B cell (primary cell): ENCODE measurements around the gene KIFBP. TPM values are rescaled to one million over a fixed set of nuclear protein-coding genes. Genes with fewer than 3 reads are reported as not detected.

Experiments used
- ATAC-seq: fragments of 200-7000 bp; cut with Tn5 transposase; one replicate; pipeline ENCODE4 v1.10.0; 2021; ENCODE audit warnings: low read depth, mild to moderate bottlenecking, moderate number of reproducible peaks, moderate library complexity
- CTCF ChIA-PET: fragments of 350-600 bp; sonication (Branson Sonifier 250); formaldehyde crosslinking; loops from one replicate; lab custom pipeline; 2021; ENCODE audit warnings: antibody characterized with exemption, inconsistent platforms; lab: Charles Lee
- POLR2A ChIA-PET: fragments of 350-600 bp; sonication (Branson Sonifier 250); formaldehyde crosslinking; loops from one replicate; lab custom pipeline; 2021; ENCODE audit warnings: antibody characterized with exemption; lab: Charles Lee
- DNase-seq: peaks from one replicate; pipeline ENCODE4 v3.0.0; 2013
- H2AFZ ChIP-seq: 2 replicates; pipeline ENCODE4 v1.6.1; 2012; ENCODE audit warnings: mild to moderate bottlenecking, low read depth, low read length; ENCODE audit not compliant: insufficient read depth, poor library complexity, severe bottlenecking
- H3K27ac ChIP-seq, 2 donors: 1 replicate in 1 of 2; 2 replicates in 1 of 2; pipeline ENCODE4 v1.5.1; 2012 to 2013; ENCODE audit warnings: low read length in 2 of 2, mild to moderate bottlenecking in 2 of 2, moderate library complexity in 1 of 2
- H3K27me3 ChIP-seq, 4 experiments: fragments of 200-600 bp in 1 of 4; sonication (generic) in 1 of 4; replicated peaks in 1 of 4; 1 replicate in 2 of 4; 2 replicates in 2 of 4; pipeline versions ENCODE4 v1.6.1 to v1.7.0; 2013 to 2016; ENCODE audit warnings: low read length in 3 of 4, mild to moderate bottlenecking in 2 of 4, mixed read lengths in 1 of 4, moderate library complexity in 1 of 4; ENCODE audit not compliant: insufficient read depth in 4 of 4, control insufficient read depth in 3 of 4; ENCODE audit errors: control extremely low read depth in 1 of 4
- H3K36me3 ChIP-seq, 2 experiments: replicated peaks in 1 of 2; 1 replicate in 1 of 2; 2 replicates in 1 of 2; pipeline versions ENCODE4 v1.6.1 to v1.7.1; 2013; ENCODE audit warnings: low read length in 1 of 2; ENCODE audit not compliant: insufficient read depth in 2 of 2, control insufficient read depth in 1 of 2; ENCODE audit errors: control extremely low read depth in 1 of 2, extremely low read depth in 1 of 2
- H3K4me1 ChIP-seq, 2 donors: fragments of 200-600 bp in 1 of 2; sonication (generic) in 1 of 2; 1 replicate in 1 of 2; 2 replicates in 1 of 2; pipeline versions ENCODE4 v1.5.1 to v1.6.1; 2013 to 2017; ENCODE audit warnings: low read length in 2 of 2; ENCODE audit not compliant: control insufficient read depth in 2 of 2, insufficient read depth in 2 of 2
- H3K4me2 ChIP-seq: replicated peaks from 2 replicates; pipeline ENCODE3; 2012; ENCODE audit warnings: mild to moderate bottlenecking, low read depth, low read length; ENCODE audit not compliant: poor library complexity, severe bottlenecking
- H3K4me3 ChIP-seq, 5 experiments: fragments of 200-600 bp in 1 of 5; sonication (generic) in 1 of 5; 1 replicate in 3 of 5; 2 replicates in 2 of 5; pipeline versions ENCODE4 v1.5.1 to v1.7.0; 2011 to 2016; ENCODE audit warnings: low read length in 4 of 5, mild to moderate bottlenecking in 4 of 5, low read depth in 2 of 5, control low read depth in 1 of 5, moderate library complexity in 1 of 5; ENCODE audit not compliant: insufficient read depth in 1 of 5; ENCODE audit errors: control extremely low read depth in 1 of 5, extremely low read depth in 1 of 5
- H3K79me2 ChIP-seq: fragments of 200-600 bp; sonication (generic); one replicate; pipeline ENCODE4 v1.6.0; 2016; ENCODE audit warnings: low read length; ENCODE audit not compliant: control insufficient read depth, insufficient read depth
- H3K9ac ChIP-seq: fragments of 200-600 bp; sonication (generic); 2 replicates; pipeline ENCODE4 v1.6.1; 2017; ENCODE audit warnings: mild to moderate bottlenecking, low read length, moderate library complexity
- H3K9me3 ChIP-seq, 3 donors: one replicate each; pipeline versions ENCODE4 v1.6.1 to v1.7.1; 2013; ENCODE audit warnings: low read length in 2 of 3; ENCODE audit not compliant: control insufficient read depth in 2 of 3, insufficient read depth in 1 of 3; ENCODE audit errors: control extremely low read depth in 1 of 3
- H4K20me1 ChIP-seq: 2 replicates; pipeline ENCODE4 v1.6.0; 2012; ENCODE audit warnings: mild to moderate bottlenecking, low read length; ENCODE audit not compliant: insufficient read depth, control insufficient read depth, poor library complexity, severe bottlenecking
- H3K27ac Mint-ChIP-seq: one replicate; pipeline ENCODE4 v1.8.0; 2021; ENCODE audit warnings: mixed read lengths
- H3K27me3 Mint-ChIP-seq: one replicate; pipeline ENCODE4 v1.8.0; 2021; ENCODE audit warnings: mixed read lengths
- H3K4me1 Mint-ChIP-seq: one replicate; pipeline ENCODE4 v1.8.0; 2021; ENCODE audit warnings: mixed read lengths
- H3K4me3 Mint-ChIP-seq: one replicate; pipeline ENCODE4 v1.8.0; 2021; ENCODE audit warnings: mixed read lengths
- H3K9me3 Mint-ChIP-seq: one replicate; pipeline ENCODE4 v1.8.0; 2022; ENCODE audit warnings: mixed read lengths; ENCODE audit not compliant: insufficient read depth
- CTCF ChIP-seq: fragments of 200-600 bp; IDR thresholded peaks from one replicate; pipeline ENCODE4 v1.8.0; 2022; ENCODE audit warnings: antibody characterized with exemption, mild to moderate bottlenecking
- EZH2 ChIP-seq: IDR thresholded peaks from 2 replicates; pipeline ENCODE4 v1.6.1; 2012; ENCODE audit warnings: borderline replicate concordance, low read depth, mild to moderate bottlenecking, moderate library complexity, low read length; ENCODE audit not compliant: insufficient read depth, poor library complexity, severe bottlenecking
- WGBS: methylation state at CpG from one replicate; pipeline ENCODE4 v1.1.5; 2013; ENCODE audit warnings: missing lambda C conversion rate; ENCODE audit not compliant: insufficient coverage; 5-methylcytosine and 5-hydroxymethylcytosine counted together
- intact Hi-C: fragments of 100-400 bp; cut with micrococcal nuclease; formaldehyde crosslinking; loops from one replicate; pipeline ENCODE4 v1.10.0; 2022
- polyA plus RNA-seq: library from polyadenylated mRNA; depleted of rRNA; stranded (reverse); fragments of >200 nt; gene quantifications from 2 replicates; pipeline ENCODE4 v1.2.3, GENCODE V29; 2012
- total RNA-seq, 2 donors: library from RNA; stranded (reverse); fragments of 120-200 nt in 1 of 2; gene quantifications; 1 replicate in 1 of 2; 2 replicates in 1 of 2; pipeline versions ENCODE4 v1.2.3 to v1.2.4, GENCODE V29; 2013 to 2022

Gene KIFBP
- total and polyA plus RNA-seq, 2 donors (not counting 1 experiment from before 2014, with no cell fraction given): 5.2 to 13.5 TPM

GRCh38 chr10:69014171-69014570 lies 25.6 kb downstream of the KIFBP start:
- H3K4me3 ChIP-seq: no peak overlapping the region
- no peaks in the 10 kb centered on the region for H4K20me1 ChIP-seq
- ChIA-PET POLR2A (interaction anchor here (0.6 kb wide), 1 partner anchor 20 kb away, joined by 3 read pairs; no protein-coding TSS in a partner anchor), CTCF (interaction anchor here (2.1 to 2.2 kb wide), 2 partner anchors 9 to 78 kb away, joined by 7 to 11 read pairs; no protein-coding TSS in a partner anchor)
- no peaks in the 10 kb centered on the region for H3K9me3 ChIP-seq
- H3K4me2 ChIP-seq: no peak overlapping the region
- H3K36me3 ChIP-seq: peaks cover 3 to 32% of the 10 kb centered on the region in 2 experiments
- WGBS: 87% methylated on average over 1 of the region's 1 CpG
- no peaks in the 10 kb centered on the region for H3K79me2 ChIP-seq
- no peak overlapping the region for H3K9ac ChIP-seq
- TF ChIP-seq CTCF (no peak), EZH2 (no peak)
- no peaks in the 10 kb centered on the region for H3K27me3 ChIP-seq
- intact Hi-C loops: no loop called here
- Mint-ChIP-seq H3K27ac (no peak overlapping the region), H3K4me3 (no peak overlapping the region), H3K4me1 (no peaks in the 10 kb centered on the region), H3K27me3 (no peaks in the 10 kb centered on the region), H3K9me3 (no peaks in the 10 kb centered on the region)
- no peak overlapping the region for H3K27ac ChIP-seq
- no peak overlapping the region for H2AFZ ChIP-seq
- no peak for ATAC-seq
- no peak for DNase-seq
- no peaks in the 10 kb centered on the region for H3K4me1 ChIP-seq

DNA sequence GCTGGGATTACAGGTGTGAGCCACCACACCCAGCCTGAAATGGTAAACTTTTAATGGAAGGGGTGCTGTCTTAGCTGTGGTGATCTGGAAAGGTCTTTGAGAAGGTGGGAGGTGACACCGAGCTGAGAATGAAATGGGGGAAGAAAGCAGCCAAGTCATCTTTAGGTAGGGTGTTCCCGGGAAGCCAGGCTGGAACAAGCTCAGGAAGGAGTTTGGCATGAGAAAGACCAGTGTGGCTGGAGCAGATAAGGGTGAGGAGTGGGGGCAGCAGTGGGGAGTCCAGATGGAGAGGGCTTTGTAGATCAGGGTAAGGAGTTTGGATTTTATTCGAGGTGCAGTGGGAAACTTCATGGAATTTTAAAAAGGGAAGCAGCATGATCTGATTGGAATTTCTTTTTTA lies 30.0 kb downstream of the KIFBP start:
- Histone ChIP-seq H2AFZ (no peak overlapping the region), H3K27ac (no peak overlapping the region), H3K9ac (no peak overlapping the region), H3K4me2 (no peak overlapping the region), H3K36me3 (peaks cover 3 to 23% of the 10 kb centered on the region in 2 experiments), H3K4me3 (no peak overlapping the region), H4K20me1 (no peaks in the 10 kb centered on the region), H3K4me1 (no peaks in the 10 kb centered on the region), H3K9me3 (no peaks in the 10 kb centered on the region), H3K27me3 (no peaks in the 10 kb centered on the region), H3K79me2 (no peaks in the 10 kb centered on the region)
- H3K9me3 Mint-ChIP-seq: no peaks in the 10 kb centered on the region
- intact Hi-C loops: no loop called here
- ChIA-PET CTCF (interaction anchor here (1.0 kb wide), 1 partner anchor 75 kb away, joined by 3 read pairs; no protein-coding TSS in a partner anchor), POLR2A (interaction anchor here (0.6 kb wide), 1 partner anchor 54 kb away, joined by 4 read pairs; no protein-coding TSS in a partner anchor)
- H3K4me1 Mint-ChIP-seq: no peaks in the 10 kb centered on the region
- H3K27me3 Mint-ChIP-seq: no peaks in the 10 kb centered on the region
- H3K4me3 Mint-ChIP-seq: no peak overlapping the region
- DNase-seq (no peak), ATAC-seq (no peak)
- no peak overlapping the region for H3K27ac Mint-ChIP-seq
- WGBS: 100% methylated on average over 2 of the region's 3 CpGs
- TF ChIP-seq CTCF: no peak
- TF ChIP-seq EZH2: no peak
